ENCODE measurements around the gene GAMT. TPM values are rescaled to one million over a fixed set of nuclear protein-coding genes. Genes with fewer than 3 reads are reported as not detected.

The GAMT gene
- total RNA-seq, 1 donor from 2014 or later, result 7.1 TPM

- DNase-seq, result no peak
- Histone ChIP-seq H3K4me1 (peaks cover 29% of the 10 kb centered on the region), H3K4me3 (no peak overlapping the region), H3K27ac (no peak overlapping the region), H3K9me3 (no peaks in the 10 kb centered on the region), H3K27me3 (no peaks in the 10 kb centered on the region), H3K36me3 (peaks cover 63% of the 10 kb centered on the region)
- intact Hi-C loops (cut with DNase I), result no loop called here
- TF ChIP-seq CTCF (IDR thresholded peaks at IDR 0.05), result peak; percentile 17
- no peak for ATAC-seq
Observed at GRCh38 chr19:1364070-1364704, 37.2 kb downstream of the GAMT start.

GRCh38 chr19:1363599-1363998 lies 37.7 kb downstream of the GAMT start:
- no peaks in the 10 kb centered on the region for H3K9me3 ChIP-seq

GRCh38 chr19:1362387-1363257 lies 38.7 kb downstream of the GAMT start:
- intact Hi-C loops (cut with DNase I), result no loop called here
- no peak for TF ChIP-seq CTCF (IDR thresholded peaks at IDR 0.05)
- DNase-seq, result no peak
- no peak overlapping the region for H3K27ac ChIP-seq
- no peaks in the 10 kb centered on the region for H3K27me3 ChIP-seq
- H3K4me3 ChIP-seq, result no peak overlapping the region
- ATAC-seq, result no peak
- H3K4me1 ChIP-seq, result peaks cover 29% of the 10 kb centered on the region
- H3K9me3 ChIP-seq, result no peaks in the 10 kb centered on the region
- H3K36me3 ChIP-seq, result peaks cover 69% of the 10 kb centered on the region

More at GRCh38 chr19:1363599-1363998, 37.7 kb downstream of the GAMT start:
- H3K27ac ChIP-seq, result no peak overlapping the region
- peak; percentile 26 for ATAC-seq
- H3K4me3 ChIP-seq, result no peak overlapping the region
- H3K27me3 ChIP-seq, result no peaks in the 10 kb centered on the region
- intact Hi-C loops (cut with DNase I), result no loop called here
- peaks cover 29% of the 10 kb centered on the region for H3K4me1 ChIP-seq
- TF ChIP-seq CTCF (IDR thresholded peaks at IDR 0.05), result no peak
- no peak for DNase-seq
- H3K36me3 ChIP-seq, result peaks cover 65% of the 10 kb centered on the region

GRCh38 chr19:1361601-1362386 lies 39.5 kb downstream of the GAMT start:
- Histone ChIP-seq H3K9me3 (no peaks in the 10 kb centered on the region), H3K27me3 (no peaks in the 10 kb centered on the region), H3K4me1 (peaks cover 29% of the 10 kb centered on the region), H3K36me3 (peaks cover 69% of the 10 kb centered on the region), H3K4me3 (peak overlapping the region; percentile 31), H3K27ac (peak overlapping the region; percentile 63)
- no peak for DNase-seq
- ATAC-seq, result no peak
- intact Hi-C loops (cut with DNase I), result no loop called here
- TF ChIP-seq CTCF (IDR thresholded peaks at IDR 0.05), result no peak

- intact Hi-C loops (cut with DNase I), result no loop called here
- H3K36me3 ChIP-seq, result peaks cover 61% of the 10 kb centered on the region
- DNase-seq, result peak; percentile 74
Observed at GRCh38 chr19:1360818-1361461, 40.4 kb downstream of the GAMT start.

More at GRCh38 chr19:1360818-1361461, 40.4 kb downstream of the GAMT start:
- H3K27me3 ChIP-seq, result no peaks in the 10 kb centered on the region
- H3K27ac ChIP-seq, result peak overlapping the region; percentile 63
- peak; percentile 65 for ATAC-seq
- no peaks in the 10 kb centered on the region for H3K9me3 ChIP-seq
- H3K4me1 ChIP-seq, result peaks cover 33% of the 10 kb centered on the region
- H3K4me3 ChIP-seq, result peak overlapping the region; percentile 31
- no peak for TF ChIP-seq CTCF (IDR thresholded peaks at IDR 0.05)

Measured in upper lobe of right lung (tissue), 1 donor.